ENCODE data around the gene PKHD1.
A peak's percentile ranks its signal among the peaks of the same experiment; 100 is the strongest.
"Not testable (repeated sequence)": the region's sequence is repeated elsewhere in the genome, so short reads cannot be mapped to it uniquely, and the experiment has no call there.

Gene PKHD1

GRCh38 chr6:51922479-51922878 lies 164.9 kb downstream of the PKHD1 start:
- DNase-seq = not testable (repeated sequence)

DNA sequence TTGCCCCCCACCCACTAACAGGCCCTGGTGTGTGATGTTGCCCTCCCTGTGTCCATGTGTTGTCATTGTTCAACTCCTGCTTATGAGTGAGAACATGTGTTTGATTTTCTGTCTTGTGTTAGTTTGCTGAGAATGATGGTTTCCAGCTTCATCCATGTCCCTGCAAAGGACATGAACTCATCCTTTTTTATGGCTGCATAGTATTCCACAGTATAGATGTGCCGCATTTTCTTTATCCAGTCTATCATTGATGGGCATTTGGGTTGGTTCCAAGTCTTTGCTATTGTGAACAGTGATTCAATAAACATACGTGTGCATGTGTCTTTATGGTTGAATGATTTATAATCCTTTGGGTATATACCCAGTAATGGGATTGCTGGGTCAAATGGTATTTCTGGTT lies 169.1 kb downstream of the PKHD1 start:
- DNase-seq = not testable (repeated sequence)

- no peak for DNase-seq
Measured at GRCh38 chr6:51915098-51915497, 172.3 kb downstream of the PKHD1 start.

- DNase-seq = no peak
Measured at GRCh38 chr6:51913265-51913664, 174.1 kb downstream of the PKHD1 start.

DNA sequence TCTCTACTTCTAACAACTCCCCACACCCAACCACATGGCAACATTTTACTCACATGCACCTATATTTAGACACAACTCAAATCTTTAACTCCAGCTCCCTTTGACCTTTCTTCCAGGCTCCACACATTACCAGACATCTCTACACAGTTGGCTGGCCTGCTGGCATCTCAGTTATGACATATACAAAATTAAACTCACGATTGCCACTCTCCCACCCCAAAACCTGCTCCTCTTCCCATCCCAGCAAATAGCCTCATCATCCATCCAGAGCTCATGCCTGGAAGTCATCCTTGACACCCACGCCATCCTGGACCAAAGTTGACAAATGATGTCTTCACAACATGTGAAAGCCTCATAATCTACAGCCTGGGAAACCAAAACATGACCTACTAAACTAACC lies 176.6 kb downstream of the PKHD1 start:
- DNase-seq = no peak

DNA sequence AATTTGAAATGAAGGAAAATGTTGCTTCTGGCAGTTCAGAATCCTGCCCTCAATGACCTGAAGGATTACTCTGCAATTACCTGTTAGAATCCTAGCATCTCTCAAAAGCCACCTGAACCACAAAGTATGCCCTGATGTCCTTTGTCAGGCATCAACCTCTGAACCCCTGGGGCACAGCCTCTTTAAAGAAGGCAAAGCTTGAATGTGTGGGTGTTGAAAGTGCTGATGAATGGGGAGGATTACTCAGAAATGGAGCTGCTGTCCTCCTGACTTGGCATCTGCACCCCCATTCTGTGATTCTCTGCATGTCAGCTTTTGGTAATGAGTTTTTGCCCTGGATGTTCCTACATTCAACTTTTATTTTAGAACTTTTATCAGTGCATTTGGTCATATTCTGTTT lies 179.2 kb downstream of the PKHD1 start:
- DNase-seq = no peak

GRCh38 chr6:51901766-51902764 lies 185.3 kb downstream of the PKHD1 start:
- no peak for DNase-seq

GRCh38 chr6:51893366-51893765 lies 194.0 kb downstream of the PKHD1 start:
- no peak for DNase-seq

- no peak for DNase-seq
Measured at GRCh38 chr6:51892750-51893149, 194.7 kb downstream of the PKHD1 start.

- no peak for DNase-seq
Measured at GRCh38 chr6:51892339-51892738, 195.1 kb downstream of the PKHD1 start.

GRCh38 chr6:51891784-51892183 lies 195.6 kb downstream of the PKHD1 start:
- no peak for DNase-seq

DNA sequence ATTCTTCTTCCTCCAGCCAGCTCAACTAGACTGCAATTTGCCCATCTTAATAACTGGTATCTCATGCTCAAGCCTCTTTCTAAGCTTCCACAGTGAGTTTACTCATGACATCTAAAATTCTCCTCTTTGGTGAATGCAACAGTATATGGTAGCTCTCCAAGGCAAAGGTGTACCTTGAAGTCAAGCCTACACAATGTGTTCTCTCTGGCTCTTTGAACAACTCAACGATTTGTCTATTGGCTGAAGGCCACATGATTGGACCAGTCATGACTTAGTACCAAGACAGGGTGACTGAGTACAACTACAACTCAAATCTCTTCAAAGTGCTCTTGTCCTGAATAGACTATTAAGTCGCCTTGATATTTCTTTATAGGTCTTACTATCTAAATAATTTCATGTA lies 199.6 kb downstream of the PKHD1 start:
- DNase-seq = no peak

DNA sequence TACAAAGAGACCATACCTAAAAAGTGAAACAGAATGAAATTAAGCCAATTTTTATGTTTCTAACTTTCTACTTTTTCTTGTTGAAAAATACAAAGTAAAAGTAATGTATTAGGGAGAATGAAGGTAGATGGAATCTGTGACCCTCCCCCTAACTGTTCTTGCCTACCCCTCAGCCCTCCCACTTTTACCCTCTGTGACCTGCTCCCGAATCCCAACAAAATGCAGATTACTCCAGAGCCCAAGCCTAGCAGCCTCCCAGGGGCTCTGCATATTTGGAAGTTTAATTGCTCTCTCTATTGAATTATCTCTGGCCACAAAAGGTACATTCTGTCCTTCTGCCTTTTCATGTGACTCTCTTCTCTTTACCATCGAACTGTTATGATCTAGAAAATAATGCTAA lies 201.5 kb downstream of the PKHD1 start:
- no peak for DNase-seq

- no peak for DNase-seq
Measured at GRCh38 chr6:51868591-51869355, 218.6 kb downstream of the PKHD1 start.

GRCh38 chr6:51866867-51867266 lies 220.5 kb downstream of the PKHD1 start:
- DNase-seq = no peak

DNA sequence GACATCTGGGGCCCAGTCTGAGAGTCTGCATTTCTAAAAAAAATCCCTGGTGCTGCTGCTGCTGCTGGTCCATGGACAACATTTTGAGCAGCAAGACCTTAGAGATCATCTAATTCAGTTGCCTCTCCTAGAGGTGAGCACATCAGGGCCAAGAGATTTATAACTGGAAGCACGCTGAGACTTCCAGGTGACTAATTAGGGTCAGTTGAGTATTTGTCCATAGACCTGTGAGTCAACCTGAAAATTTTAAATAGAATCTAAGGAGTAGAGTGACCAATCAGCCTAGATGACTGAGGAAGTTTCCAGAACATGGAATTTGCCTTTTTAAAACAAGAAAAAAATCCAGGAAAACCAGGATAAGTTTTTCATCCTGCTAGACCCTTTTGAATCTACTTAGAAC lies 221.4 kb downstream of the PKHD1 start:
- DNase-seq = no peak

DNA sequence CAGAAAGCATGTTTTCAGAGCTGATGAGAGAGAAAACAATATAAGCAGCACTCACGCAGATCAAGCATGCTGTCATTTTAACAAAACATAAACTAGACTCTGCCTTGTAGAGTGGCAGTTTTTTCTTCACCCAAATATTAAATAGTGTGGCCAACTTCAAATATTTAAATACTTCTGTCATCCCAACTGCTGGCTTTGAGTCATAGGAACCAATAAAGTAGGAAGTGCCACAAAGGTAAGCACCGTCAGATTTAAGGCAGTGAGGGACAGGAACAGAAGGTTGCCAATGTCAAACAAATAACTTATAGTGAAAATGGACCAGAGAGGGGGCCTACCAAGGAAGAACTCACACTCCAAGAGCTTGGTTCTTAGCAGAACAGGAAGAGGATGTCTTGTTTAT lies 222.2 kb downstream of the PKHD1 start:
- no peak for DNase-seq

GRCh38 chr6:51857134-51857533 lies 230.3 kb downstream of the PKHD1 start:
- DNase-seq = no peak

GRCh38 chr6:51856508-51856907 lies 230.9 kb downstream of the PKHD1 start:
- DNase-seq = no peak

GRCh38 chr6:51855310-51856082 lies 231.9 kb downstream of the PKHD1 start:
- peak; percentile 67 for DNase-seq

DNA sequence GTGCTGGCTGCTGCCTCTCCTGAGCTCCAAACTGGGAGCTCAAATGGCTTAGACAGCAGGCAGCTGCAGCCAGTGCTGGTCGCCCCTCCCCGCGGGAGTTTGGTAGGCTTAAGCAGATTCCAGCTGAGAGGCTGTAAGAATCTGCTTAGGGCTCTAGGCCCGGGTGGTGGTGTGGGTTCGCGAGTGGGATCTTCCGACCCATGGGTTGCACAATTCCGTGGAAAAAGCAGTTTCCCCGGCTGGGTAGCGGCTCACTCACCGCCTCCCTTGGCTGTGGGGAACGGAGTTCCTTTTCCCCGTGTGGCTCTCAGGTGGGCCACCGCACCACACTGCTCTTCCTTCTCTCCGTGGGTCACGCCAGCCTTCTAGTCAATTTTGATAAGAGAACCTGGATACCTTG lies 232.5 kb downstream of the PKHD1 start:
- no peak for DNase-seq

GRCh38 chr6:51854347-51854746 lies 233.1 kb downstream of the PKHD1 start:
- no peak for DNase-seq

- DNase-seq = not testable (repeated sequence)
Measured at GRCh38 chr6:51853109-51853508, 234.3 kb downstream of the PKHD1 start.

Measured in activated CD4-positive, alpha-beta T cell treated with anti-CD3 and anti-CD28 coated beads, Interleukin-10, Interleukin-2, amounts not matched to agents 100 ng/mL and 50 ng/mL, durations not matched to agents 16 hours and 8 hours (primary cell).